MCF 10A (cell line): ENCODE results near the gene ABCB10. TPM values are rescaled to one million over a fixed set of nuclear protein-coding genes. Genes with fewer than 3 reads are reported as not detected.

ENCODE experiments used
- BruUV-seq: library from RNA; stranded (reverse); fragments of 400-500 nt; replicated peaks from 2 replicates; lab custom pipeline; 2021; lab: Mats Ljungman, UMichigan
- CTCF ChIA-PET: fragments of 300-600 bp; sonication (Branson Sonifier 250); formaldehyde crosslinking; extraction: SDS; loops from one replicate; lab custom pipeline; 2021; ENCODE audit warnings: antibody characterized with exemption, inconsistent platforms; lab: Yijun Ruan, JAX
- POLR2A ChIA-PET: fragments of 300-600, 350-650 bp; sonication (Branson Sonifier 250); formaldehyde crosslinking; extraction: SDS; loops from one replicate; lab custom pipeline; 2020; ENCODE audit warnings: antibody characterized with exemption, inconsistent platforms; lab: Yijun Ruan, JAX
- DNase-seq: peaks from one replicate; pipeline ENCODE4 v3.0.0-alpha.2; 2018; ENCODE audit not compliant: unreplicated experiment
- H3K27ac Mint-ChIP-seq: one replicate; pipeline ENCODE4 v1.8.0; 2022; ENCODE audit warnings: mild to moderate bottlenecking, low read depth, mixed read lengths; ENCODE audit not compliant: unreplicated experiment
- H3K27me3 Mint-ChIP-seq: one replicate; pipeline ENCODE4 v1.8.0; 2022; ENCODE audit warnings: mixed read lengths; ENCODE audit not compliant: insufficient read depth, unreplicated experiment
- H3K36me3 Mint-ChIP-seq: one replicate; pipeline ENCODE4 v1.8.0; 2022; ENCODE audit warnings: mild to moderate bottlenecking, moderate library complexity, mixed read lengths; ENCODE audit not compliant: insufficient read depth, unreplicated experiment
- H3K4me1 Mint-ChIP-seq: one replicate; pipeline ENCODE4 v1.8.0; 2022; ENCODE audit warnings: mixed read lengths; ENCODE audit not compliant: insufficient read depth, unreplicated experiment
- H3K4me3 Mint-ChIP-seq: one replicate; pipeline ENCODE4 v1.8.0; 2022; ENCODE audit warnings: mild to moderate bottlenecking, moderate library complexity, mixed read lengths; ENCODE audit not compliant: unreplicated experiment
- H3K9me3 Mint-ChIP-seq: one replicate; pipeline ENCODE4 v1.8.0; 2022; ENCODE audit warnings: mixed read lengths; ENCODE audit not compliant: unreplicated experiment
- intact Hi-C: fragments of 100-400 bp; cut with micrococcal nuclease; formaldehyde crosslinking; loops from 2 replicates; pipeline ENCODE4 v1.14.1; 2022
- total RNA-seq: library from RNA; stranded (reverse); gene quantifications from 2 replicates; pipeline ENCODE4 v1.2.3, GENCODE V29; 2022
- TF ChIP-seq, protein P1 (sequence below): fragments of 200-600 bp; IDR thresholded peaks from one replicate; pipeline ENCODE4 v1.8.0; 2022; ENCODE audit warnings: antibody characterized with exemption, mild to moderate bottlenecking; ENCODE audit not compliant: unreplicated experiment

ABCB10 gene
- total RNA-seq, 1 experiment from 2014 or later = 34.8 TPM

DNA sequence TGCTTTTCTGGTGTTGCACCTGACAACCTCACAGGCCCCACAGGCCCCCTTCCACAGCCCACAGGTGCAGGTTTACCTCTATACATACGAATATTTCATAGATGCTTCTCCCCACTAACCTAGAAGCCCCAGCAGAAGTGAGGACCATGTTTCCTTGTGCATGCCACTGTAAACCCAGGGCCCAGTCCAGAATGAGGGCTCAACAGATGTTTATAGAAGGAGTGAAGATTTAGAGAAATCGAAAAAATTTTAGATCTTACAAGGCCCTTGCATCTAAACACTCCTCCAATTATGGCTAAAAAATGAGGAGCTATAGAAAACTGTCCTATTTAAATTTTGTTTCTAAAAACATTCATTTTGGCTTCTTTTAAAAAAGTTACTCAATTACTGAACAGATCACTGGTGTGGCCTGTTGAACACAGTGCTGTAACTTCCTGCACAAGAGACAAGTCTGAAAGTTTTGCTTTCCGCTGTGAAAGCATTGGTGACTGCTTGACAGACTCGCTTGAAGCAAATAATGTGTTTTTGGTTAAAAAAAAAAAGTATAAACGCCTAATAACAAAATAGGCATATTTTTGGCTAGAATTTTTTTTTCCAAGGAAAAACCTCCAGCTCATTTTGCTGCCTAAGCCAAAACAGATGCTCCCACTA, 1.2 kb downstream of the ABCB10 start:
- Mint-ChIP-seq H3K4me1 (peaks cover 41% of the 10 kb centered on the region), H3K36me3 (peaks cover 22% of the 10 kb centered on the region), H3K27ac (peak overlapping the region; percentile 26), H3K27me3 (no peaks in the 10 kb centered on the region), H3K4me3 (peak overlapping the region; percentile 83), H3K9me3 (no peaks in the 10 kb centered on the region)
- ChIA-PET POLR2A (interaction anchor here (0.6 to 8.4 kb wide), 19 partner anchors 11 to 1378 kb away, joined by 3 to 375 read pairs (median 4); partner anchors contain the start of genes NUP133, TAF5L and URB2), CTCF (interaction anchor here (0.6 to 4.7 kb wide), 24 partner anchors 9 to 1466 kb away, joined by 3 to 65 read pairs (median 4); partner anchors contain the start of genes NUP133, TAF5L and URB2)
- peak; percentile 48 for DNase-seq
- TF ChIP-seq, protein P1, sequence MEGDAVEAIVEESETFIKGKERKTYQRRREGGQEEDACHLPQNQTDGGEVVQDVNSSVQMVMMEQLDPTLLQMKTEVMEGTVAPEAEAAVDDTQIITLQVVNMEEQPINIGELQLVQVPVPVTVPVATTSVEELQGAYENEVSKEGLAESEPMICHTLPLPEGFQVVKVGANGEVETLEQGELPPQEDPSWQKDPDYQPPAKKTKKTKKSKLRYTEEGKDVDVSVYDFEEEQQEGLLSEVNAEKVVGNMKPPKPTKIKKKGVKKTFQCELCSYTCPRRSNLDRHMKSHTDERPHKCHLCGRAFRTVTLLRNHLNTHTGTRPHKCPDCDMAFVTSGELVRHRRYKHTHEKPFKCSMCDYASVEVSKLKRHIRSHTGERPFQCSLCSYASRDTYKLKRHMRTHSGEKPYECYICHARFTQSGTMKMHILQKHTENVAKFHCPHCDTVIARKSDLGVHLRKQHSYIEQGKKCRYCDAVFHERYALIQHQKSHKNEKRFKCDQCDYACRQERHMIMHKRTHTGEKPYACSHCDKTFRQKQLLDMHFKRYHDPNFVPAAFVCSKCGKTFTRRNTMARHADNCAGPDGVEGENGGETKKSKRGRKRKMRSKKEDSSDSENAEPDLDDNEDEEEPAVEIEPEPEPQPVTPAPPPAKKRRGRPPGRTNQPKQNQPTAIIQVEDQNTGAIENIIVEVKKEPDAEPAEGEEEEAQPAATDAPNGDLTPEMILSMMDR = no peak
- BruUV-seq = TSS peak; percentile 40
- intact Hi-C loops = no loop called here

DNA sequence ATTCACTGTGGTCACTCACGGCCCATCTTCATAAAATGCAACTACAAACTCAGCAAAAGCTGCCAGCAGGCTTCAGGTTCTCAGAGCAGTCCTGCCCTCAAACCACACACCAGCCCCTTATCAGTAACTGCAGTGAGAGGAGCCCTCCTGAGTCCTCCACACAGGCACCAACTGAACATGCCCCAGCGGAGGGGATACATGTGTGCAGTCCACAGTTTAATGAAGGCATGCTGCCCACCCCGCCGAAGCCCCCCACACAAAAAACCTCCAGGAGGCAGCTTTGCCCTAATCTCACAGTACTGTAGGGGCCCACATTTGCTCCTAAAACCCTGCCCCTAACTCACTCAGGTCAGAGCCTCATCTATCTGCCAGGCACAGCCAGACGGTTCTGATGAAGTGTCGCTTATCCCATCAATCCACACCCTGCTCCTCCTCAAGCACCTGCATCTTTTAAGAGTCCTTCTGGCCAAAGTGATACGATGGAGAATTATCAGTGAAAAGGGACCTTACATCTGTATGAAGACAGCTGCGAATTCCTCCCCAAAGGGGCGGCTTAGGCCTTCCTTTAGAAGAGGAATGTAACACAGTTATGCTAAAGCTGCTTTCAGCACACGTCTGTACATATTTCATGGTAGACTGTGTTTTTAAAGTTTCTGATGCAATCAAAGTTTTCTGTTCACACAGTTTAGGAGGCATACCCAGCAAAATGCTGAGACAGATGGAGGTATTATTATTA, 3.5 kb downstream of the ABCB10 start:
- intact Hi-C loops = no loop called here

DNA sequence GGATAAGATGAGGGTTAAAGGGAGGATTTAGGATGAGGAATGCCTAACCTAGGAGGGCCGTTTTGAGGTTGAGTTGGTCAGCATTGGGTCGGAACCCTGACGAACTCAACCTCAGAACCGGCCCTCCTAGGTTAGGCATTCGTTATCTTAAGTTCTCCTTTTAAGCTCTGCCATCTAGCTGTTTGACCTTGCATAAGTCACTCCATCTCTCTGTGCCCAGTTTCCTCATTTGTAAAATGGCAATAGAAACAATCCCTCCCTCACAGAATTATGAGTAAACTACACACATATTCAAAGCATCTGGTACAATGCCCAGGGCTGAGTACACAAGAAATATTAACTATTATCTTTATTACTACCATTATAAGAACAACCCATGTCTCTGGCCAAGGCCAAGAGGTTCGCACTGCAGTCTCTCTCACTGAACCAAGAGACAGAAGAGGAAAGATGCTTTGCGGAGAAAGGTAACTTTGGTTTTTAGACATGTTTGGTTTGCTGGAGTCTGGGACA, 4.8 kb downstream of the ABCB10 start:
- intact Hi-C loops = no loop called here
- BruUV-seq = no TSS peak
- no peak overlapping the region for H3K27ac Mint-ChIP-seq

More for the DNA sequence above, 3.5 kb downstream of the ABCB10 start:
- Mint-ChIP-seq H3K27ac (peak overlapping the region; percentile 26), H3K9me3 (no peaks in the 10 kb centered on the region), H3K27me3 (no peaks in the 10 kb centered on the region), H3K36me3 (peaks cover 16% of the 10 kb centered on the region), H3K4me3 (peak overlapping the region; percentile 24), H3K4me1 (peaks cover 51% of the 10 kb centered on the region)
- ChIA-PET POLR2A (interaction anchor here (0.5 to 8.4 kb wide), 4 partner anchors 40 to 280 kb away, joined by 3 to 375 read pairs (median 46); partner anchors contain the start of genes NUP133, TAF5L and URB2), CTCF (interaction anchor here (0.6 to 4.7 kb wide), 3 partner anchors 70 to 888 kb away, joined by 3 to 65 read pairs (median 3); partner anchors contain the start of genes TAF5L and URB2)
- DNase-seq = no peak
- no TSS peak for BruUV-seq
- TF ChIP-seq, protein P1 = no peak

More for the DNA sequence above, 4.8 kb downstream of the ABCB10 start:
- POLR2A ChIA-PET = interaction anchor here (0.6 kb wide), 1 partner anchor 12 kb away, joined by 3 read pairs; no protein-coding TSS in a partner anchor
- no peaks in the 10 kb centered on the region for H3K9me3 Mint-ChIP-seq
- peaks cover 44% of the 10 kb centered on the region for H3K4me1 Mint-ChIP-seq
- peaks cover 27% of the 10 kb centered on the region for H3K36me3 Mint-ChIP-seq
- TF ChIP-seq, protein P1 = no peak
- H3K27me3 Mint-ChIP-seq = no peaks in the 10 kb centered on the region
- no peak overlapping the region for H3K4me3 Mint-ChIP-seq
- CTCF ChIA-PET = interaction anchor here (1.2 kb wide), 1 partner anchor 101 kb away, joined by 3 read pairs; no protein-coding TSS in a partner anchor
- DNase-seq = no peak
